ACC112 (cell line): ENCODE measurements around the gene TIGD7.

Source experiments
- H2AFZ ChIP-seq: fragments of 200-600 bp; sonication (generic); one replicate; pipeline ENCODE4 v1.6.0; 2017; ENCODE audit warnings: antibody characterized with exemption, low read length; ENCODE audit not compliant: unreplicated experiment
- H3K27ac ChIP-seq: fragments of 200-600 bp; sonication (generic); 2 replicates; pipeline ENCODE4 v1.5.1; 2014; ENCODE audit warnings: low read depth, mild to moderate bottlenecking, antibody characterized with exemption, low read length, moderate library complexity
- H3K27me3 ChIP-seq: fragments of 200-600 bp; sonication (generic); 2 replicates; pipeline ENCODE4 v1.6.1; 2014; ENCODE audit warnings: mild to moderate bottlenecking, antibody characterized with exemption, low read length, moderate library complexity, mixed read lengths; ENCODE audit not compliant: insufficient read depth
- H3K36me3 ChIP-seq: fragments of 200-600 bp; sonication (generic); 2 replicates; pipeline ENCODE4 v1.6.1; 2016; ENCODE audit warnings: mild to moderate bottlenecking, antibody characterized with exemption, low read length, moderate library complexity, mixed read lengths; ENCODE audit not compliant: insufficient read depth
- H3K4me1 ChIP-seq: fragments of 200-600 bp; sonication (generic); one replicate; pipeline ENCODE4 v1.6.1; 2016; ENCODE audit warnings: low read length, mixed read lengths; ENCODE audit not compliant: insufficient read depth, unreplicated experiment, control insufficient read depth
- H3K4me3 ChIP-seq: fragments of 200-600 bp; sonication (generic); 2 replicates; pipeline ENCODE4 v1.5.1; 2014; ENCODE audit warnings: mild to moderate bottlenecking, low read depth, low read length
- H3K79me2 ChIP-seq: fragments of 200-600 bp; sonication (generic); one replicate; pipeline ENCODE4 v1.6.0; 2016; ENCODE audit warnings: low read length; ENCODE audit not compliant: control insufficient read depth, unreplicated experiment, insufficient read depth

The TIGD7 gene

DNA sequence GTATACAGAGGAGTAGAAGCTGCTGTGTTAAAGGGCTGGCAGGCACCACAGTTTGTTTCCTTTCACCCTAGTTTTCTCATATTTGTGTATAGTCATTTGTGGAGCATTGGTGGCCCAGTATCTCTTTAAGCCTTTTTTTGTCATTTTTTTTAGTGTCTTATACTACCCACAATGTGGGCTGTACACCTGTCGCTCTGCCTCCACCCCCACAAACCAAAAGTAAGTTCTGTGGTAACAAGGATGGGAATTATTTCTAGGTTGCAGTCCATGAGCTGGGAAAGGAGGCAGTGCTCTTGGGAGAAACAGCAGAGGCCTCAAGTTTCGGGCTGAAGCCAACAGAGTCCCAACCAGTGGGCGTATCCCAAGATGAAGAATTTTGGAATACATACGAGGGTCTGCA is 6.3 kb upstream of the TIGD7 start:
- H3K4me1 ChIP-seq = no peaks in the 10 kb centered on the region
- H2AFZ ChIP-seq = no peak overlapping the region
- H3K36me3 ChIP-seq = peaks cover 96% of the 10 kb centered on the region
- peaks cover 23% of the 10 kb centered on the region for H3K79me2 ChIP-seq
- H3K27ac ChIP-seq = no peak overlapping the region
- H3K4me3 ChIP-seq = no peak overlapping the region
- no peaks in the 10 kb centered on the region for H3K27me3 ChIP-seq

DNA sequence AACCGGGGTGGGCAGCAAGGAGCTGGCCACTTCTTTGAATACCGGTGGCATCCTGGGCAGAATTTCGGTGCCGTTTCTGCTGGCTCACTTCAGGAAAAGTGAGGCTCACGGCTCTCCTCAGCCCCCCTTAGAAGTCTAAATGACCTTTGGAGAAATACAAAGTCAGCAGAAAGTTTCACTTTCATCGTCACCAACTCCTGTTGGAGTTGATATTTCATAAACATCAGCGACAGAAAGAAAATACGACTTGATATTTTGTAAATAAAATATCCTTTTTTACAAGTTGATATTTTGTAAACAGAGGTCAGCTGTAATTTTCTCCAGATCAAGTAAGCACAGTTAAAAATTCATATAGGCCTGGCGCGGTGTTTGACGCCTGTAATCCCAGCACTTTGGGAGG is 848 bp upstream of the TIGD7 start:
- peak overlapping the region; percentile 86 for H3K4me3 ChIP-seq
- H3K79me2 ChIP-seq = peaks cover 50% of the 10 kb centered on the region
- no peaks in the 10 kb centered on the region for H3K27me3 ChIP-seq
- peak overlapping the region; percentile 90 for H3K27ac ChIP-seq
- H3K4me1 ChIP-seq = no peaks in the 10 kb centered on the region
- H3K36me3 ChIP-seq = peaks cover 72% of the 10 kb centered on the region
- H2AFZ ChIP-seq = peak overlapping the region; percentile 94

DNA sequence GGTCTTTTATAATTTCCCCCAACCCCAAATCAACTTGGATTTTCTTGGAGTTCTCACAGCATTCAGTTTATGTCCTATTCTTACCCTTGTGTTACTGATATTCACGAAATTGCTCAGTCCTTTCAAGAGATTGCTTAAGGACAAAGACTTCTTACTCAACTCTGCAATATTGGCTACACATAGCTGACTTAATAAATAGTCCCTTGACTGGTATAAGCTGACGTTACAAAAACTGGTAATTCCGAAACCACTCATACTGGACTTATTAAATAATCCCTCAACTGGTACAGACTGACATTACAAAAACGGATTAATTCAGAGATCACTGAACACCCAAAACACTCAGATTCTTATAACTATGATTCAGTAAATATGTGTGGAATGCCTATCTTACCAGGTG is 860 bp downstream of the TIGD7 start:
- Histone ChIP-seq H3K36me3 (peaks cover 73% of the 10 kb centered on the region), H3K79me2 (peaks cover 50% of the 10 kb centered on the region), H2AFZ (peak overlapping the region; percentile 94), H3K4me1 (no peaks in the 10 kb centered on the region), H3K27me3 (no peaks in the 10 kb centered on the region), H3K27ac (peak overlapping the region; percentile 90), H3K4me3 (peak overlapping the region; percentile 86)

DNA sequence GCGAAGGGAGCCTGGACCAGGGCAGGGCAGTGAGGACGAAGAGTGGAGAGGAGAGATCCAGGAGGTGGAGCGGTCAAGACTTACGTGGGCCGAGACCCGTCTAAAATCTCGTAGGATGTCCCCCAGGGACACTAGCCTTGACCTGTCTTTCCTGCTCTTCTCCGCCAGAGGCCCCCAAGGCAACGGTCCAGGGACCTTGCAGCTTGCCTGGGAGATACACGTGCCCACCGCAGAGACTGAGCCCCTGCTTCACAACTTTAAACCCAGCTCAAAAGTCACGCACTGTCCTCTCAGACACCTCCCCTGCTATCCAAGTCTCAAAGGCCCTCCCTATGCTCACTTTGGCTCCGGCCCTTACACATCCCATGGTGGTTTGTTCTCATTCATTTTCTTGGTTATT is 9.4 kb downstream of the TIGD7 start:
- Histone ChIP-seq H3K36me3 (peaks cover 72% of the 10 kb centered on the region), H3K79me2 (peaks cover 4% of the 10 kb centered on the region), H3K27me3 (no peaks in the 10 kb centered on the region)

DNA sequence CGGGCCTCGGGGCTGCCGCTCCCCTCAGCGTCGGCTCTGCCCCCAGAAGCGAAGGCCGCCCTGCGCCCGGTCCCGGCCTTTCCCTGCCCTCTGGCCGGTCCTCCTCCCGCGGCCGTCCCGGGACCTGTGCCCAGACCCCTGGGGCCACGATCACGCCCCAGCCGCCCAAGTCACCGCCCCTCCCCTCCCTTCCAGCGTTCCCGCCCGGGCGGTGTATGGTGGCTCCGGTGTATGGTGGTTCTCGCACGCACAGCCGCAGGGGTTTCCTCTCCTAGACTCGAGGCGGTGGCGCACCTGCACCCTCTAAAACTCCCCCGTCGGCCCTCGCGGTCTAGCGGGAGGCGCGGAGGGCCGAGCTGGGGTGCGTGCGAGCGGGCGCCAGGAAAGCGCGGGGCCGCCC is 10.0 kb downstream of the TIGD7 start:
- H3K79me2 ChIP-seq = peaks cover 9% of the 10 kb centered on the region
- H3K4me3 ChIP-seq = no peak overlapping the region
- H2AFZ ChIP-seq = no peak overlapping the region
- no peaks in the 10 kb centered on the region for H3K27me3 ChIP-seq
- H3K27ac ChIP-seq = no peak overlapping the region
- no peaks in the 10 kb centered on the region for H3K4me1 ChIP-seq
- peaks cover 72% of the 10 kb centered on the region for H3K36me3 ChIP-seq

More for the DNA sequence above, 9.4 kb downstream of the TIGD7 start:
- Histone ChIP-seq H3K27ac (no peak overlapping the region), H2AFZ (no peak overlapping the region), H3K4me1 (no peaks in the 10 kb centered on the region), H3K4me3 (no peak overlapping the region)

DNA sequence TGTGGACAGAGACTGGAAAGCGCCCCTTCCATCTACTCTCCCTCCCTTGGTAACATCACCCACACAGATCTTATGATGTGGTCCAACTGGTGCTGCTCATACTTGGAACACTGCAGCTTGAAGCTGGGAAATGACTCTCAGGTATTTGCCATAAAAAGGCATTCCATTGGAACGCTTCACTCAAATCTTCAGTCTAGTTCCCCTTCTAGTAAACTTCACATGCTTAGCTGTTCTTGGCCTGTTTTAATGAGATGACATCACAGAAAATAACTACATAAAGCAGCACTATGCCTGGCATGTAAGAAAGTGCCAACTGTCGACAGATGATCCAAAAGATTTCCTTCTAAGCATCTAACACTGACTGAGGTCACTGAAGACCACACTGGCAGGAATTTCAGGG is 12.6 kb downstream of the TIGD7 start:
- H3K4me3 ChIP-seq = no peak overlapping the region
- no peaks in the 10 kb centered on the region for H3K4me1 ChIP-seq
- H3K27ac ChIP-seq = no peak overlapping the region
- H2AFZ ChIP-seq = no peak overlapping the region
- no peaks in the 10 kb centered on the region for H3K27me3 ChIP-seq
- peaks cover 77% of the 10 kb centered on the region for H3K36me3 ChIP-seq
- peaks cover 24% of the 10 kb centered on the region for H3K79me2 ChIP-seq

DNA sequence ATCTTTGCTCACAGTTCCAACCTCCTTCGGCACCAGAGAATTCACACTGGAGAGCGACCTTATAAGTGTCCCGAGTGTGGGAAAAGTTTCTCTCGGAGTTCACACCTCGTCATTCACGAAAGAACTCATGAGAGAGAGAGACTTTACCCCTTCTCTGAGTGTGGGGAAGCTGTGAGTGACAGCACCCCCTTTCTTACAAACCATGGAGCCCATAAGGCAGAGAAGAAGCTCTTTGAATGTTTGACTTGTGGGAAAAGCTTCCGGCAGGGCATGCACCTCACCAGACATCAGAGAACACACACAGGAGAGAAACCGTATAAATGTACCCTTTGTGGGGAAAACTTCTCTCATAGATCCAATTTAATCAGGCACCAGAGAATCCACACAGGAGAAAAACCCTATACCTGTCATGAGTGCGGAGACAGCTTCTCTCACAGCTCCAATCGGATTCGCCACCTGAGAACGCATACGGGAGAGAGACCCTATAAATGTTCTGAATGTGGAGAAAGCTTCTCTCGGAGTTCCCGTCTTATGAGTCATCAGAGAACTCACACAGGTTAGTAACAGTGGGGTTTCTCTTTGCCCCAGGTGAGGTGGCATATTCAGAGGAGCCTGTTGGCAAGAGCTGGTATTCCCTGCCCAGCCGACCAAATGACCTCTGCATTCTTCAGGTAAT is 15.1 kb downstream of the TIGD7 start:
- Histone ChIP-seq H3K4me1 (peaks cover 3% of the 10 kb centered on the region), H3K27me3 (no peaks in the 10 kb centered on the region), H2AFZ (no peak overlapping the region), H3K79me2 (peaks cover 45% of the 10 kb centered on the region), H3K4me3 (no peak overlapping the region), H3K36me3 (peaks cover 82% of the 10 kb centered on the region), H3K27ac (no peak overlapping the region)

DNA sequence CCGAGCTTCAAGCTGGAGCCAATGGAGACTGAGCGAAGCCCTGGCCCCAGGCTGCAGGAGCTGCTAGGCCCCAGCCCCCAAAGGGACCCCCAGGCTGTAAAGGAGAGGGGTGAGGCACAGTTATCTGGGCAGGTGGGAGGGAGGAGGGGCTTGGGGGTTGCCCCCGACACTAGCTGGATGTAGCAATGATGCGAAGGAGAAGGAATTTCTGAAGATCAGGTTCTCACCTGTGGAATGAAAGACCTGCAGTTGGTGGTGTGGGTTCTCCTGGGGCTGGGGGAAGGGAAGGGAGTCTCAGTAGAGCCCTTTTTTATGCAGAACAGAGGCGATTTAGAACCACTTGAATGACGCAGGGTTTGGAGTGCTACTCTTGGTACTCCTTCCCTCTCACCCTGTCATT is 20.1 kb downstream of the TIGD7 start:
- H3K36me3 ChIP-seq = peaks cover 48% of the 10 kb centered on the region
- H3K4me1 ChIP-seq = peaks cover 10% of the 10 kb centered on the region
- peak overlapping the region; percentile 89 for H3K4me3 ChIP-seq
- no peak overlapping the region for H2AFZ ChIP-seq
- H3K27me3 ChIP-seq = no peaks in the 10 kb centered on the region
- peaks cover 54% of the 10 kb centered on the region for H3K79me2 ChIP-seq
- H3K27ac ChIP-seq = no peak overlapping the region

DNA sequence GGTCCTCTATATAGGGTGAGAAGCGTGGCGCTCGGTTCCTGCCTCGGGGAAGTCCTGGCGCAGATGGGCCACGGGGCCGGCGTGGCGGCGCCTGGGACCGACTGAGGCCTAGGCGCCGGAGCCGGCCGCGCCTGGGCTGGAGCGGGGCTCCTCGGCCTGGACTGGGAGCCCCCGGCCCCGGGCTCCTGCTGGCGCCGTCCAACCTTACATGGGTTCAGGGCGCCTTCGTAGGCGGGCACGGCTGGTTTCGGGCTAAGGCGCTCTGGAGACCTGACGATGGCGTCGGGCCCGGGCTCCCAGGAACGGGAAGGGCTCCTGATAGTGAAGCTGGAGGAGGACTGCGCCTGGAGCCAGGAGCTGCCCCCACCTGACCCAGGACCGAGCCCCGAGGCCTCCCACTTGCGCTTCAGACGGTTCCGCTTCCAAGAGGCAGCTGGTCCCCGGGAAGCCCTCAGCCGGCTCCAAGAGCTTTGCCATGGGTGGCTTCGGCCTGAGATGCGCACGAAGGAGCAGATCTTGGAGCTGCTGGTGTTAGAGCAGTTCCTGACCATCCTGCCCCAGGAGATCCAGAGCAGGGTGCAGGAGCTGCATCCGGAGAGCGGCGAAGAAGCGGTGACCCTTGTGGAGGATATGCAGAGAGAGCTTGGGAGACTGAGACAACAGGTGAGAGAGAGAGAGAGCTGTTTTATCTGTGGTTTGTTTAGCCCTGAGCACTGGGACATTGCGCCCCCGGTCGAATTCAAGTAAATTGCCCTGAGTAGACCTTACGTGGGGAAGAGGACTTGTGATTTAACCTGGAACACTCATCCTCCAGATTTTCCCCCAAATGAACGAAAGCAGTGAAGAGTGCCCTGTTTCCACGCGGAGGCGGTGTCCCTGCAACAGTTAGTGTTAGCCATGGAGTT is 21.4 kb downstream of the TIGD7 start:
- no peak overlapping the region for H2AFZ ChIP-seq
- H3K4me1 ChIP-seq = peaks cover 10% of the 10 kb centered on the region
- peak overlapping the region; percentile 89 for H3K4me3 ChIP-seq
- H3K36me3 ChIP-seq = peaks cover 35% of the 10 kb centered on the region
- H3K27me3 ChIP-seq = no peaks in the 10 kb centered on the region
- peaks cover 46% of the 10 kb centered on the region for H3K79me2 ChIP-seq
- H3K27ac ChIP-seq = peak overlapping the region; percentile 97

DNA sequence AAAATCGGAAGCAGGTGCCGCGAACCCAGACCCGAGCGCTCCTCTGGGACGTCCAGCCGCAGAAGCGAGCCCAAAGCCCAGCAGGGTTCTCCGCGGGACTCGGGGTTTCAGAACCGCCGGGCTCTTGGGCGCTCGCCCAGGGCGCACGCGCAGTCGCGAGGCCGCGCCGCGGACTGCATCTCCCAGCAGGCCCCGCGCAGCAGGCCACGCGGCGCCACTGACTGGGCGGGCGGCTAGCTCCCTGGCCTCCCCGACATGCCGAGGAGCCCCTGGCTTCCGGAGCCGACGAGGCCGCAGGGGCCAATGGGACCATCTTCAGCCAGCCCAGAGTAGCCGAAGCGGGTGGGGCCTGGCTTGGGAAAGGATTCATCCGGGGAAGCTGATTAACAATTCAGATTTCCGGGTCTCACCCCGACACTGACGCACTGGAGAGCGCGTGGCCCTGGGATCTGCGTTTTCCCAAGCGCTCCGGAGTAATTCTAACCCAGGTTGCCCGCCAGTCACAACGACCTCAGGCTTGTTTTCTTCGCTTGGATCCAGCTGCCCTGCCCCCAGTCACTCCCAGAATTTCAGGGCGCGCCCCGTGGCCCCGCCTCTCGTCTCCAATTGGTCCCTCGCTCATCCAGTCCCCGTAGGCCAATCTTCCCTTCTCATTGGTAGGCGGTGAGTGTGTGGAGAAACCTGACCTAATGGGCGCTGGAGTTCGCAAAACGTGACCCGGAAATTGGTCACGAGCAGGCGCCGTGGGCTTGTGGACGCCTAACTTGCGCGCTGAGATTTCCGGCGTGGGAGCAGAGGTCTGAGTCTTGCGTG is 22.3 kb downstream of the TIGD7 start, which contains the start of gene ZNF263:
ZNF263 (plus strand) TSS at position 762 of the 813 bp plus-strand sequence. CDS start 328 bp downstream, outside the sequence.
- H3K27ac ChIP-seq = peak within 1 kb of the TSS; percentile 97
- H2AFZ ChIP-seq = peak within 1 kb of the TSS; percentile 87
- H3K36me3 ChIP-seq = peaks cover 26% of the 10 kb centered on the region
- H3K27me3 ChIP-seq = no peaks in the 10 kb centered on the region
- H3K79me2 ChIP-seq = peaks cover 40% of the 10 kb centered on the region
- H3K4me1 ChIP-seq = peaks cover 10% of the 10 kb centered on the region
- H3K4me3 ChIP-seq = peak within 1 kb of the TSS; percentile 89
